GM13976 (cell line): Measurements from ENCODE around the gene RHCE.
"Not testable (repeated sequence)": the region's sequence is repeated elsewhere in the genome, so short reads cannot be mapped to it uniquely, and the experiment has no call there.

Source experiments
- DNase-seq: peaks from one replicate; pipeline ENCODE4 v3.0.0; 2012; ENCODE audit warnings: low spot score
- in situ Hi-C: fragments of 300-500 bp; cut with MboI; formaldehyde crosslinking; loops from one replicate; pipeline ENCODE4 v1.12.0; 2022; ENCODE audit warnings: low sequenced_read_pairs, mixed read lengths, inconsistent platforms; ENCODE audit not compliant: unreplicated experiment
- TF ChIP-seq, protein P1 (sequence below): IDR thresholded peaks from 2 replicates; pipeline ENCODE4 v1.5.1; 2012; ENCODE audit warnings: borderline replicate concordance, mild to moderate bottlenecking; ENCODE audit not compliant: insufficient read depth; ENCODE audit errors: extremely low read depth, missing control alignments, control extremely low read depth

The RHCE gene

DNA sequence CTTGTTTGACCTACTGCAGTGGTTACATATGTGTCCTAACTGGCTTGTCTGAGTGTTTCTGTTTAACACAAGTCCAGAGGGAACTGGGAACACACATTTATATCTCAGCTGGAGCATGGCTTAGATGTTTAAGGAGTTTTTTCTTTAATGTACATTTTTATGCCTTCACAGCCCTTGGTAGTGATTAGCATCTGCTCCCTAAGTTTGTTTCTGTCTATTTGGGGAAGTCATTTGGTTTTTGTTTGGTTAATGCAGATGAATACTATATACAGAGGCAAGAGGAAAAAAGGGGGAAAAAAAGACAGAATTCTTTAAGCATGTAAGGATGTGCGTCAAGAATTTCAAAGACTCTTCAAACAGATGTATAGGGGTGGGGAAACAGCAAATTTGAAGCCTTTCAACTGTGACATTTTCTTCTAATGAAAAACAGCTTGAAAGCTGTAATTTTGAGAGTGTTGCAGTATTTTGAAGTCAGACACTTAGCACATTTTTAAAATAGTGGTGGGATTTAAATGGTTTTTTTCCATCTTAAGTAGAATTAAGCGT is 25.4 kb upstream of the RHCE start:
- in situ Hi-C loops, result no loop called here

DNA sequence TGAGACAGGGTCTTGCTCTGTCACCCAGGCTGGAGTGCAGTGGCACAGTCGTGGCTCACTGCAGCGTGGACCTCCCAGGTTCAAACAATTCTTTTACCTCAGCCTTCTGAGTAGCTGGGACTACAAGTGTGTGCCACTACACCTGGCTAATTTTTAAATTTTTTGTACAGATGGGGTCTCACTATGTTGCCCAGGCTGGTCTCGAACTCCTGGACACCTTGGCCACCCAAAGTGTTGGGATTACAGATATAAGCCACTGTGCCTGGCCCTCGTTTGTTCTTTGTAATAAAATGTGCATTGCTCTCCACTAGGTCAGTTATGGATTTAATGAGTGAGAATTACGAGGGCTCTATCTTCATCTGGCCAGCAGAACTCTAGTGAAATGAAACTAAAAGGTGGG is 24.0 kb upstream of the RHCE start:
- in situ Hi-C loops, result not testable (repeated sequence)

More for the DNA sequence above, 25.4 kb upstream of the RHCE start:
- DNase-seq, result no peak
- TF ChIP-seq, protein P1, sequence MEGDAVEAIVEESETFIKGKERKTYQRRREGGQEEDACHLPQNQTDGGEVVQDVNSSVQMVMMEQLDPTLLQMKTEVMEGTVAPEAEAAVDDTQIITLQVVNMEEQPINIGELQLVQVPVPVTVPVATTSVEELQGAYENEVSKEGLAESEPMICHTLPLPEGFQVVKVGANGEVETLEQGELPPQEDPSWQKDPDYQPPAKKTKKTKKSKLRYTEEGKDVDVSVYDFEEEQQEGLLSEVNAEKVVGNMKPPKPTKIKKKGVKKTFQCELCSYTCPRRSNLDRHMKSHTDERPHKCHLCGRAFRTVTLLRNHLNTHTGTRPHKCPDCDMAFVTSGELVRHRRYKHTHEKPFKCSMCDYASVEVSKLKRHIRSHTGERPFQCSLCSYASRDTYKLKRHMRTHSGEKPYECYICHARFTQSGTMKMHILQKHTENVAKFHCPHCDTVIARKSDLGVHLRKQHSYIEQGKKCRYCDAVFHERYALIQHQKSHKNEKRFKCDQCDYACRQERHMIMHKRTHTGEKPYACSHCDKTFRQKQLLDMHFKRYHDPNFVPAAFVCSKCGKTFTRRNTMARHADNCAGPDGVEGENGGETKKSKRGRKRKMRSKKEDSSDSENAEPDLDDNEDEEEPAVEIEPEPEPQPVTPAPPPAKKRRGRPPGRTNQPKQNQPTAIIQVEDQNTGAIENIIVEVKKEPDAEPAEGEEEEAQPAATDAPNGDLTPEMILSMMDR, result no peak

DNA sequence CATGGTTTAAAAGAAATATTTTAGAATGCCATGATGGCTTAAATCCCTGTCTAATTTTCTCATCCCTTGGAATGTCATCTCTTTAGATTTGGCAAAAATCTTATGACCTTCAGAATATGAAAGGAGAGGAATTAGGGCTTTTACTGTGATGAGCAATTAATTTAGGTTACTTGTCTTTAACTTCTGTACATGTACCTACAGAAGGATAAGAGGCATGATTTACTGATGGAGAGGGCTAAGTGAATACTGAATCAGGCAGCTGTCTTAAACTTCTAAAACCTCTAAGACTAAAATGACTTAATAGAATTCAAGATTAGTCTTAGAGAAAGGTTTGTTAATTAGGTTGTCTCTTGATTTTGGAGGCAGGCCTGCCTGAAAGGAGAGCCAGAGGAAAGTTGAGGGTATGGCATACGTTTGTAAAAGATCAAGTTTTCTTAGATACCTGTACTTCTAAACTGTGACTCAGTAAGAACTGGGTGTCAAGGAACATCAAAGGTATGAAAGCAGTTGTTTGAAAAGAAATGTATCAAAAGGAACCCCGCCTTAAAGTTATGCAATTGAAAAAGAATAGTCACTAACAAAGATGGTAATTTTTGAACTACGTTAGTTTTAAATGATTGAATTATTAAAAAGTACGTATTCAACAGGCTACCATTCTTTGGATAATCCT is 22.5 kb upstream of the RHCE start:
- TF ChIP-seq, protein P1, result no peak
- in situ Hi-C loops, result no loop called here
- DNase-seq, result no peak

More for the DNA sequence above, 24.0 kb upstream of the RHCE start:
- DNase-seq, result not testable (repeated sequence)

DNA sequence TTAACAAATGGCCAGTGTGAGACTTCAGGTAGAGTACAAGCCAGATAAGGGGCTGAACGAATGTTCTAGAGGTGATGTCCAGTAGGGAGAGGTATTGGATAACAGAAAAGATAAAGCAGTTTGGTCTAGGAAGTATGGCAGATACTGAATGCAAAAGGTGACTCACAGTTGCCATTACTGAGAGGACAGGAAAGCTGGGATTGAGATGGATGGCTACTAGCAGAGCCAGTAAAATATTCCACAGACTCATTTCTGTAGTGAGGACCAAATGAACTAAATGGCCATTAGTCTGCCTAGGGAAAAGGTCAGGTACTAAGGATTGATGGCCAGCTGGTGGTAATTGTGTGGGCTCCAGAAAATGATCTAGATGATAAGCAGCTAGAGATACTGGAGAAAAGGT is 21.6 kb upstream of the RHCE start:
- TF ChIP-seq, protein P1, result no peak
- no peak for DNase-seq
- in situ Hi-C loops, result no loop called here

DNA sequence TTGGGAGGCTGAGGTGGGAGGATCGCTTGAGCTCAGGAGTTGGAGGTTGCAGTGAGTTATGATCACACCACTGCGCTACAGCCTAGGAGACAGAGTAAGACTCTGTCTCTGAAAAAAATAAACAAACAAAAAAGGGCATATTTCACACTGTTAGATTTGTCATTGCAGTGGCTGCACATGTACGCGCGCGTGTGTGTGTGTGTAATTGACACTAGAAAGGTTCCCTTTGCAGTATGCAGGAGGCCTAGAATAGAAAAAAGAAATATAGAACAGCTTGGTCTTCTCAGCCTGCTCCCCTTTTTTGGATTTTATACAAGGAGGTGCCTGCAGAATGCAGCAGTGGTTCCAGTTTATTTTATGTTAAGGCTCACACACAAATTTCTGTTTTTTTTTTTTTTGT is 18.7 kb upstream of the RHCE start:
- TF ChIP-seq, protein P1, result no peak
- in situ Hi-C loops, result no loop called here

DNA sequence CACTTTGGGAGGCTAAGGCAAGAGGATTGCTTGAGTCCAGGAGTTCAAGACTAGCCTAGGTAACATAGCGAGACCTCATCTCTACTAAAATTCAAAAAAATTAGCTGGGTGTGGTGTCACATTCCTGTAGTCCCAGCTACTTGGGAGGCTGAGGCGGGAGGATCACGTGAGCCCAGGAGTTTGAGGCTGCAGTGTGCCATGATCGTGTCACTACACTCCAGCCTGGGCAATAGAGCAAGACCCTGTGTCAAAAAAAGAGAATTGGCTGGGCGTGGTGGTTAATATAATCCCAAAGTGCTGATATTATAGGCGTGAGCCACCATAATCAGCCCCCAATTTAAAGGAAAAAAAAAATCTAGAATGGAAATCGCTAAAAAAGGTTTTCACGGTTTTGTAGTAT is 17.0 kb upstream of the RHCE start:
- TF ChIP-seq, protein P1, result no peak
- DNase-seq, result no peak
- in situ Hi-C loops, result no loop called here

More for the DNA sequence above, 18.7 kb upstream of the RHCE start:
- DNase-seq, result no peak

DNA sequence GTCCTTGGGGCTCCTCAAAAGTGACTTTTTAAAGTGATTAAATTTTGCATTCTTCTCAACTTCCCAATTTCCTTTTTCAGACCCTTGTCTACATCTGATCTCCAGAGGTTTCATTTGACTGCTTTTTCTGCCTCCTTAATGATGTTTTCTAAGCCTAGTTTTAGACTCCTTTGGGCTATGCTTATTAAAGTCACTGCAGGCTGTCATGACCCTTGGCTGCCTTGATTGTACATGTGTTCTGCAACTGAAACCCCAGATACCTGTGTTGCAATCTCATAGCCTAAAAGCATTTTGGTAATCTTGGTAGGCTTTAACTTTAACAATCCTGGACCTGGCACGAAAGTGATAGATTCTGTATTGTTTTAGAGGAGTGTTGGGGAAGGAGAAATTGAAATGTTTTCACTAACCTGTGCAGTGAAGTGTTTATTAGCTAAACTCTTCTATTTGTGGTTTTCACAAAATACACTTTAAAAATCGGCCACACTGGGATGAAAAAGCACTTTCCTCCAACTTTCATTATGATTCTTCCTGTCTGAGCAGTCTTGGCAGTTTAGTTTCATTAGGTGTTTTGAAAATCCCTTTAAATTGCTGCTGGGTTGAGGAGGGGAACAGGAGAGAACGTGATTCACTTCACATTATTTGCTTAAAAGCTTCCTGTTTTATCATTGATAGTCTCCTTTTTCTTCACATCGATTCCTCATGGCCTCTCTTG is 14.9 kb upstream of the RHCE start:
- DNase-seq, result no peak
- in situ Hi-C loops, result no loop called here
- TF ChIP-seq, protein P1, result no peak
